NCI-H2171 treated with DMSO at 0.1 percent for 48 hours (cell line): ENCODE results near the gene RNF144B.
"Not testable (repeated sequence)": the region's sequence is repeated elsewhere in the genome, so short reads cannot be mapped to it uniquely, and the experiment has no call there.

Experiments used
- DNase-seq: peaks from one replicate; lab custom pipeline; 2025; lab: John Stamatoyannopoulos, UW

RNF144B gene

DNA sequence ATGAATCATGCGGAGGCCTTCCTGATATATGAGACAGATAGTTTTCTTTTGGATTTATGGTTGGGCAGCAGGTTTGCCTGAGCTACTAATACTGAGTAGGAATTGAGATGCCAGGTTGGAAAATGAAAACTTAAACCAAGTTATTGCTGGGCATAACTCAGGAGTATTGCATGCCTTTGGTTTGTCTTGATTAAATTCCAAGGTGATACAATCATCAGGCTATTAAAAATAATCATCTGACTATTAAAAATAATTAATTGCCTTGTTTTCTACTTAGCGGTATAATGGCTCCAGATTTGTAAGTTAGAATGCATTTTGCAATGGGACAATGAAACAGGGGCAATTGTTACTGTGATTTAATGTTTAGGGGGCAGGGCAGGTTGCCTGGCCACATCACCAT, 15.5 kb upstream of the RNF144B start:
- no peak for DNase-seq

DNA sequence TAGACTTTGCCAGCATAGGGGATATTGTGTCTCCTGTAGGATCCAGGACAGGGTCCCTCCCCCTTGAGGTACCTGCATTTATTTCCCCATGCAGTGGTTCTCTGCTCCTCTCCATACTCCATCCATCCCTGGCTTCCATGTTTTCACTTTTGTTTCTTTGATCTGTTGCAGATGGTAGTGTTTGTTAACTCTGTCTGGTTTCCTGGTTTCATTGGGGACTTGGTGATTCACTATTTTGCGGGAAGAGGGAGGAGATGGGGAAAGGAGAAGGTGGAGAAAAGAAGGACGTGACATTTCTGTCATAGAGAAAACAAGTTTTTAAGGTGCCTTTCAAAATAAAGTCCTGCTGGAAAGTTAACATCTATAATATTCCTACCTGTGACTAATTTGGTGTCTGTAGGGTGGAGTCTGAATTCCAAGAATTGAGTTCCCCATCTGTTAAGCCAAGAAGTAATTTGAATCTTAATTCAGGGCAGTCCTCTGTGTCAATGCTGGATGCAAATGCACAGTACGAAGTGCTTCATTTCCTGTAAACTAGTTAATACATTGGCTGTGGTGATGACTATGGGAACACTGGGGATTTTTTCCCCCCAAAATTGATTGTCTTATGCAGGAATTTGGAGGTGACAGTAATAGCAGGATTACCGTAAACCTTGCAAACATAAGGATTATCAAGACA, 6.9 kb upstream of the RNF144B start:
- DNase-seq: no peak

DNA sequence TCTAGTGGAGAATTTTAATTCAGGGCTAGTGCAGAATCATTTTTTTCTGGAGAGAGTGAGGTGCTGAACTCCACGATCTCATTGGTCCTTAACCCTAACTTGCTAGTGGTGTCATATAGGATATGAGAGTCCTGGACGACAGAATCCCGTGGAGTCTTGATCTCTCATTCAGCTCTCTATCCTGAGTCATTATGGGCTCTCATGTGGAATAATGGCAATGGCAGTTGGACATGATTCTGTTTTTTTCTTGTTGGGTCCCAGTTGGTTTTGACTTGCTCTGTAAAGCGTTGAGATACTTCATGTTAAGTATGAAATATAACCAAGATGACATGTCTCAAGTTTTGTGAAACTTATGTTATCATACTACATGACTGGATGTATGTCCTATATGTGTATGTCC, 6.3 kb upstream of the RNF144B start:
- DNase-seq: no peak

DNA sequence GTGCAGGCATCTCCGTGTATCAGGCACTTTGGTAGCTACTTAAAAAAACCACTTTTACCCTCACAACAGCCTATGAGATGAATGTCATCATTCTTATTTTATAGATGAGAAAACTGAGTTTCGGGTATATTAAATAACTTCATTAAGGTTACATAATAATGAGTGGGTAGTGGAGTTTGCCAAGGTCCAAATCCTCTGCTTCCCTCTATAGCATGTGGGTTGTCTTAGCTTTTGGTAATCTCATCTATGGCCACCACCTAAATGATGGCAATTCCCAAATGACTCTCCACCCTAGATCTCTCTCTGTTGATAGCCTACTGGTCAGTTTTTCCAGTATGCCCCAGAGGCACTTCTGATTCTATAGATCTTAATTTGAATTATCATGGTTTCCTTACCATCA, 3.7 kb upstream of the RNF144B start:
- DNase-seq: no peak

DNA sequence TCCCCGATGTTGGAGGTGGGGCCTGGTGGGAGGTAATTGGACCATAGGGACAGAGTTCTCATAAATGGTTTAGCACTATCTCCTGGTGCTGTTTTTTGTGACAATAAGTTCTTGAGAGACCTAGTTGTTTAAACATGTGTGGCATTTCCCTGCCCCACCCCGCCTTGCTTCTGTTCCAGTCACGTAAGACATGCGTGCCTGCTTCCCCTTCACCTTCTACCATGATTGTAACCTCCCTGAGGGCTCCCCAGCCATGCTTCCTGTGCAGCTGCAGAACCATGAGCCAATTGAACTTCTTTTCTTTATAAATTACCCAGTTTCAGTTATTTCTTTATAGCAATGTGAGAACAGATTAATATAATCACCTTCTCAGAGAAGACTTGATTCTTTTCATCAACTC, 2.5 kb upstream of the RNF144B start:
- no peak for DNase-seq

DNA sequence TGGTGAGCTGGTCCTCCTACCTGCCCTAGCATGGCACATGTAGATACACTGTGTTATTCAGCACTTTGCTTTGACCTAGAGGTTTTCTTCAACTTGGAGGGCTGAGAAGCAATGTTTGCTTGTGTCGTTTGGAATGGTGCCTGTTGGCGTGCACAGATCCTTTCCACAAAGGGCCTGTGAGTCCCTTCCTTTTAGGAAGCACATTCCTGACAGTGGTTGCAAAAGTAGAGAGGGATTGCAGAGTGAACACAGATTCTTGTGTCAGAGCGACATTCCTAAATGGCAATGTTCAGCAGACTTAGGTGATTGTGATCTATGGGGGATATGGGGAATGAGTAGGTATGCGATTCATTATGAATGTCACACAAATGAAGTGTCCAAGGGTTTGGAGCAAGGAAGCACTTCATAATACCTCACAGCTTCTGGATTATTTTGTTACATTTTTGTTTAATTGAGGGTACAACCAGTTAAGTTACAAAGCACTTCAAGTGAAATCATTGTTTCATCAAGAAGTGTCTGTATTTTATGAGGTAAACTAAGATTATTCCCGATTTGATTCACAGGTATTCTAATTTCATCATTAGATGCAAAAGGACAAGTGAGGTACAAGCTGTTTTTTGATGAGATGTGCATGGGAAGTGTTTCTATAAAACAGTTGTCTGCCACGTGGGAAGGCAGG, 713 bp upstream of the RNF144B start:
- no peak for DNase-seq

DNA sequence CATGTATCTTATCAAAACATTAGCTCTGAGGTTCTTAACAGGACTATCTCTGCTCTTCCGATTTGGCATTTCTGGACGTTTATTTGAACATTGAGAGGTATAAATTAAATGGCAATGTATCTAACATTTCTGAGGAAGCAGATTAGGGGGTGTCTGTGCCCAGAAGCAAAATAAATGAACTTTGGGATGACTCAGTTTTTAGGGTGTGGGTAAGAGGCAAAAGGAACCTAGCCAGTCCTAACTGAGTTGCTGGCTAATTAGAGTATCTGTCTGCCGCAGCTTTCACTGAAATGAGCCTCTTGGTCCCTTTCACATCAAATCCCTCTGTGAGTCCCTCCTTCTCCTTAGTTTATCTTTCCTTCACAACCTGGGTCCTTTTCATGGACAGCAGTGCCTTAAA, 1.1 kb downstream of the RNF144B start:
- no peak for DNase-seq

DNA sequence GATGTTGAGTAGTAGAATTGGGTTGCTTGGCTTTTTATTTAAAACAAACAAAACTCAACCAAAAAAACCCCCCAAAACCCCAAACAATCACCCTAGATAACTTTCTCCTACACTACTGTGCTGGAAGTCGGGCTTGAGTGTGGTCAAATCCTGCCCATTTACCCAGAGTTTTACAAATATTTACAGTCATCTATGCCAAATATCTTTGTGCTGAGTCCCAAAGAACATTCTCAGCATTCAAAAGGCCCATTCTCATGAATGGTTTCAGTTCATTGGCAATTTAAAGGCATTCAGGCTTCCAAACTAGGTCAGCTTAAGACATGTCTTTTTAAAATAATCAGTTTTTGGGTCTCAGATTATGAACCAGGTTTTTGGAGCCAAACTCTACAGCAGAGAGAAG, 1.8 kb downstream of the RNF144B start:
- DNase-seq: no peak

DNA sequence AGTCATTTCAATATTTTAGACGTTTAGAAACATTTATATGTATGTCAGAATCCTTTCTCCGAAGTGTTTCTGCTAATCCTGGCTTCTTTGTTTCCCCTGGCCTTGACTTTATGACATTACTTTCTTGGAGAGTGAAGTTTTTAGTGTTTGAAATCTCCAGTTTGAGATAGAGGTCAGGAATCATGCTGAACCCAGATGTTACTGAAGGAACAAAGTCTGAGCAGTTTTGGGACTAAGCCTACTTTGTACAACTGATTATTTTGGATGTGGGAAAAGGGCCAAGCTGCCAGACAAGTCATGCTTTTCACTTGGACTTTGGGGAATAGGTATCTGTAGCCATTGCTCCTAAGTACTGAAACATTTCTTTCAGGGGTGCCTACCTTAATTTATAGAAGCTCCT, 2.3 kb downstream of the RNF144B start:
- no peak for DNase-seq

DNA sequence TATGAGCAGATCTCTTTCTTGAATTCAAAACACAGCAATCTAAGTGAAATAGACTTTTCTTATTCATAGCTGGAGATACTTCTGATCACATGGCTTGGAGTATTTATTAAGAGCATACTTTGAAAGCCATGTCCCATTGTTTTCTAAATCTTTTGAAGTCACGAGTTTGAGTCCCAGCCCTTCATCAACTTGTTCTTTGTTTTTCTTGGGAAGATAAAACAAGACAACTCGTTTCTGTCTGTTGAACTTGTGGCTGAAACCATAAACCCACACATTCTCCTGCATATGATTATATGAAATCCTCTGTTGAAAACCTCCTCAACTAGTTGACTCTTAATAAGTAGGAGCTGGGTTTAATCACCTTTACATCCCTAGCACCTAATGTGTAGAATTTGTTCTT, 3.3 kb downstream of the RNF144B start:
- no peak for DNase-seq

DNA sequence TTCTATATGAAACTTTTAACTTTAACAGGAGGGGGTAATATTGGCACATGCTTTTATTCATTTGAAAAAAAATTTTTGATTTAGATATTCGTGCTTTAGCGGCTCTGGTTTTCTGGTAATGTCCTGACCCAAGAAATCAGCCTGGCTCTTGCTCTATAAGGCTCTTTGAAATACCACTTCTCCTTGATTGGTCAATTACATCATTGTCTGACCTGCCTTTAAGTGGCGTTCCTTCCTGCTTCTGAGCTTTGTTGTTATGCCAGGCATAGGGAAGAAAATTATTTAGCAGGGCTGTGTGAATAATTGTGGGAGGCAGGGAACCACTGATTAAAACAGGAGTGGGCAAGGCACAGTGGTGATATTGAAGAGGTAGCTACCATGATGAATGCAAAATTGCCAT, 3.9 kb downstream of the RNF144B start:
- no peak for DNase-seq

DNA sequence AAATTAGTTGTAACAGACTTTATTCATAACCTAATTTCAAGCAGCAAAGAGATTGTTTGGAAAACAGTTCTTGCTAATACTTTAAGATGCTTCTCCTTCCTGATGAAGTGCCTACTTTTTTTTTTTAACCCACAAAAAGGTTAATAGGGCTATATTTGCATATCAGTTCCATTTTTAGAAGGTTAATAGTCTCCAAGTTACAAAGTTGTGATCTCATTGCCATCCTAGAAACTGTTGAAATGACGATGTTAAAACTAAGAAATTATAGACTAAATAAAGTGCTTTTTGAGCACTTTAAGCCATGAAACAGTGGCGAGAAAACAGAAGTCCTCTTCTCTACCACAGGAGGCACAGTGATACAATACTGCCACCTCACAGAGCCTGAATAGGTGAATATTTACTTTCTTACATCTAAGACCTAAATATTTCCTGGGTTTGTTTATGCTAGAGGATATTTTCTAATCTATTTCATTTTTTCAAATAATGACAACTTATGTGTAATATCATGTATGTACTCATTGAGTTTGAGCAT, 5.3 kb downstream of the RNF144B start:
- DNase-seq: no peak

DNA sequence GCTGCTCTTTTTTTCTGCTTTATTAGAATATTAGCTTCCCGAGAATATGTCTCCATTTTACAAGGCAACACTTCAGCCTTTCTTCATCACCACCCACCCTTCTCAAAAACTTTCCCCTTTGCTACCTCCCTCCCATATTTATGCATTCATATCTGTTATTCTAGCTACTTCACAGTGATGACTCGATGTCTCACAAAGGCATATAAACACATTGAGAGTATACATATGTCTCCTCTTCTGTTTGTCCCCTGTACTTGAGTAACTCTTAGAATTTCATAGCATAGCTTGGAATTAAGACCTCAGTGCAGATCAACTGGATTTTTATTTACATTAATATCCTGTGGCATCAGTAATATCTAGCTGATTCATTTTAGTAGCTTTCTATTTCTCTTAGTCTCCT, 6.5 kb downstream of the RNF144B start:
- no peak for DNase-seq

DNA sequence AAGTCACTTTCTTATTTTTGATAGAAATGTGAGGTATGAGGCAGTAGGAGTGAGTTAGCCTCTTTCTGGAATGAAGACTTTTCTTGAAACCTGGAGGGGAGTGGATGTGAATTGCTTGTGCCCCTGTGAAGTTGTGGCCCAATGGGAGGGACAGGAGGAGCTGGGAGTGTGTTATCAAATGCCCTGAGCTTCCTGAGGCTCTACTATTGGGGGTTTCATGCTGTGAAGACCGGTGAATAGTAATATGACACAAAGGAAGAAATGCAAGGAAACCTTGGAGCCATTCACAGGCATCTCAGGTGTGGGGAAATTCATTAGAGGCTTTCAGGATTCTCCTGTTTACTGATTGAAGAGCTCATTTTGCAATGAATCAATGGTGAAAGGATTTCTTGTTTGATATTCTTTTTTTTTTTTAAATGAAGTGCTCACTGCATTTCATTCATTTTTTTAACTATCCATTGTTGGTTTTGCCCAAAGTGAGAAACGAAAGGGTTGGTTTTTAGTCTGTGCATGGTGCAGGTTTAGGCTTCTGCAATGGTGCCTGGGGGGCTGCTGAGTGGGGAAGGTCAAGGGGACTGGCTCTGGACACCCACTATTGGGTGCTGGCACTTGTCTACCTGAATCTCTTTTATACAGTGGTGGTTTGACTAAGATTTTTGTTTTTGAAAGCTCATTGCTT, 8.2 kb downstream of the RNF144B start:
- no peak for DNase-seq

DNA sequence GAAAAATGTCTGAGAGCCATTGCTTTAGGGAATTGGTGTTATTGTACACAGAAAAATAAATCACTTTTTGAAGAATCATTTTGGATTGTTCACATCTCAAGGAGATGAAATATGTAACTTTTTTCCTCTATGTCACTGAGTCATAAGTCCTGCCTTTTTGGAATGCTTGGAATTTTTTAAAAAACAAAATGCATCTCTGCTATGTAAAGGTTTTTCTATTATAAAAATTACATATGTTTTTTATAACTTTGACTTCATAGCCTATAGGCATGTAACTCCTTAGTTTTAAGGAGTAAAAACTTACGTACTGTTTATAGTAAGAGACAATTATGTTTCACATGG, 8.7 kb downstream of the RNF144B start:
- DNase-seq: no peak

DNA sequence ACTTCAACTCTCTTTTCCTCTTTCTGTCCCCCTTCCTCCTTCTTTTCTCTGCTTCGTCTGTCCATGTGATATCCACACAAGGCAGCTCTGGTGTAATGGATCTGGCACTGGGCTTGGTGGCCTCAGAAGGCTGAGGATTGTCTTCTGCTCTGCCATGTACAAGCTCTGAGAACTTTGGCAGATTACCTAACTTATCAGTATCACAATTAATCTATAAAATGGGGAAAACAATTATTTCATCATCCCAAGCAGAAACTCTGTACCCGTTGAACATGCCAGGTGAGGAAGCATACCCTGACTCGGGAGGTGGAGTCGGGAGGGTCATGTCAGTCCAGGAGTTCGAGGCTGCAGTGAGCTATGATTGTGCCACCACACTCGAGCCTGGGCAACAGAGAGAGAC, 10.6 kb downstream of the RNF144B start:
- no peak for DNase-seq

DNA sequence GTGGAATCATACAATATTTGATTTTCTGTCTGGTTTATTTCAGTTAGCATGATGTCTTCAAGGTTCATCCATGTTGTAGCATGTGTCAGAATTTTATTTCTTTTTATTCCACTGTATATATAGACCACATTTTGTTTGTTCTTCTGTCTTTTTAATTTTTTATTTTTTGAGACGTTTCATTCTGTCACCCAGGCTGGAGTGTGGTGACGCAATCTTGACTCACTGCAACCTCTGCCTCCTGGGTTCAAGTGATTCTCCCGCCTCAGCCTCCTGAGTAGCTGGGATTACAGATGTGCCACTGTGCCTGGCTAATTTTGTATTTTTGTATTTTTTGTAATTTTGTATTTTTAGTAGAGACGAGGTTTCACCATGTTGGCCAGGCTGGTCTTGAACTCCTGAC, 11.1 kb downstream of the RNF144B start:
- not testable (repeated sequence) for DNase-seq

DNA sequence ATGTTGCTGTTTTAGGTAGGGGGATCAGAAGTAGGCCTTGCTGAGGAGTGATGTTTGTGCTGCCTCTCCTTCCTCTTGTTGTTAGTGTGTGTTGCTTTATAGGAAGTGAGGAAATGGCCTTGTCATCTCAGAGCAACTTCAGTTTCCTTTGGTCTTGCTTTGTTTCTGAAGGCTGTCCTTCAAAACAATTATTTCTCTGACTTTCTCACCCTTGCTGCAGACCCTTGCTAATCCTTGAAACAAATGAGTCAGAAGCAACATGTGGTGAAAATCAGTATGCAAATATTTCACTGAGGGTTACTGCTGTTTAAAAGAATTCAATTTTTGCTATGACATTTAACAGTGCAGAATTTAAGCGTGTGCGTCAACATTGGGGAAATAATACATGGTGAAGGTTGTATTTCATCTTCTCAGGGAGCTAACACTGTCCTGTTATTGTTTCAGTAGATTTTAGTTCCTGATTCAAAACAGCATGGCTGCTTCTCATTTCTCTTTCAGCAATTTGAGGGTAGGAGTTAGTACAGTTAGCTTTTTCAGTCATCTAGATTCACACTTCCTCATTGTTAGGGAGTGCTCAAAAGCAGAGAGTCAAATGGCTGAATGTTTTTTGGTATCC, 13.8 kb downstream of the RNF144B start:
- DNase-seq: no peak

DNA sequence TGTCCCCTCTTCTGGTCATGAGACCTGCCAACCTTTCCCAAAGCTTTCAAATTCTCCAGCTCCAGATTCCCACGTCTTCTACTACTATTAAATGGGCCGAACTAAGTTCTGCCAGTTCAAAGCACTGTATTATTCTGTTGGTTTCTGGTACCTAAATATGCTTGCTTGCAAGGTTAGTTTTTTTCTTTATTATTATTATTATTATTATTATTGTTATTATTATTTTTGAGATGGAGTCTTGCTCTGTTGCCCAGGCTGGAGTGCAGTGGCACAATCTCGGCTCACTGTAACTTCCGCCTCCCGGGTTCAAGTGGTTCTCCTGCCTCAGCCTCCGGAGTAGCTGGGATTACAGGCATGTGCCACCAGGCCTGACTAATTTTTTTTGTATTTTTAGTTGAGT, 17.8 kb downstream of the RNF144B start:
- DNase-seq: not testable (repeated sequence)

DNA sequence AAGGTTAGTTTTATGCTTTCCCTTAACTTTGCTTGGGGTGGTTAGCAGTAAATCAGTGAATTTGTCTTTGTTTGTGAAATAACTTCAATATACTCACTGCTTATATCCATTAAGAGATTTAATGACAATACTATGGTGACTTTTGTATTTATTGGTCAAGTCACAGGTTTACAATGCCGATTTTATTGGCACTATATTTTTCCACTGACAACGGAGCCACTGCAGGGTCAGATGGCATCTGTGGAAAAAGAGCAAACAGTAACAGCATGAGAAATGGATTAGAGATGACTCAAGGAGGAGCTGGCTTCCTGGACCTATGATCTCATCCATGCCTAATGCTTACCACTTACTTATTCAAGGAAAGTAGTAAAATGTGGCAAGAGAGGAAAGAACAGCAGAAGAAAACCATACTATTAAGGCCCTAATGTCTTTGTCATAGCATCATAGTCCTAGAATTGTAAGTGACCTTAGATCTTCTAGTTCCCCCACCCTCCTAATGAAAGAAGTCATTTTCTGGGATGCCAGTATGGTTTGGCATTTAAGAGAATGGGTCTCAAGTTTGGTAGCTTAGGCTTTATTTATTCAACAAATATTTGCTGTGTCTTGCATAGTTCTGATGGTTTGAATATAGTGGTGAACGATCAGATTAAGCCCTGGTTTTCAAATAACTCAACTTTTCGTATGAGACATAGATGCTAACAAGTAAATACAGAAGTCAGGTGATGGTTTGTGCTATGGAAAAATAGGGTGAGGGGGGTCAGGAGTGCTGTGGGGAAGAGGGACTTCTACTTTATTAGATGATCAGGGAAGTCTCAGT, 18.5 kb downstream of the RNF144B start:
- no peak for DNase-seq

DNA sequence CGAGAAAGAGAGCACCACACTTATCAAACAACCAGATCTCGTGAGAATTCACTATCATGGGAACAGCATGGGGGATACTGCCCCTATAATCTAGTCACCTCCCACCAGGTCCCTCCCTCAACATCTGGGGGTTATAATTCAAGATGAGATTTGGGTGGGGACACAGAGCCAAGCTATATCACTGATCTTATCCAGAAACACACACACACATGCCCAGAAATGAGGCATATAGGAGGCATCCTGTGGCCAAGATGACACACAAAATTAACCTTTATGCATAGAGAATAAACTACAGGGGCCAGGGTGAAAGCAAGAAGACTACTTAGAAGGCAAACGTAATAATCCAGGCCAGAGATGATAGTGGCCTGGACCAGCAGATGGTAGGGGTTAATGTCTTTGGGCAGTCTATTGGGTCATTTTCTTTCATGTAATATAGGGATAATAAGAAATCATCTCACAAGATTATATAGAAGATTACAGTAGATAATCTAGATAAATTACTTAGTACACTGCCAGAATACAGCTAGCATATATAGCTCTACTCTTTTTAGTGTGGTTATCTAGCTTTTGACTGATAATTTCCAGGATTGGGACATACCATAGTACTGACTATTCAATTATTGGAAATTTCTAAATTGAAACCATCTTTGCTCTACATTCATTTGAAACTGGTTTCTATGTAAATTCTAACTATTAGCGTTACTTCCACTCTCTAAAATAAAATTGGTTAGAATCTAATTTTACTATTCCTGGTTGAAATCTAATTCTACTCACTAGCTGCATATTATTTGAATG, 20.0 kb downstream of the RNF144B start:
- DNase-seq: no peak
